RWPE1 (cell line): Measurements from ENCODE around the gene HDAC7.

ENCODE experiments used
- CTCF ChIA-PET: fragments of 350-600 bp; sonication (Branson Sonifier 250); formaldehyde crosslinking; extraction: SDS; loops from one replicate; lab custom pipeline; 2021; lab: Yijun Ruan, JAX
- POLR2A ChIA-PET: fragments of 400-600 bp; formaldehyde crosslinking; extraction: SDS; loops from one replicate; lab custom pipeline; 2020; ENCODE audit warnings: antibody characterized with exemption; ENCODE audit not compliant: low non-redundant PET; lab: Yijun Ruan, JAX
- DNase-seq: peaks from one replicate; pipeline ENCODE4 v3.0.0; 2012; ENCODE audit warnings: low spot score
- H3K27ac ChIP-seq: fragments of 450-650 bp; 2 replicates; pipeline ENCODE4 v1.5.1; 2017
- CTCF ChIP-seq: fragments of 450-650 bp; conservative IDR thresholded peaks from 2 replicates; pipeline ENCODE4 v1.5.1; 2017; ENCODE audit warnings: low read depth, mild to moderate bottlenecking

Gene HDAC7

GRCh38 chr12:47743311-47743860, 76.3 kb downstream of the HDAC7 start:
- ChIA-PET CTCF (interaction anchor here (0.7 to 6.3 kb wide), 19 partner anchors 11 to 671 kb away, joined by 3 to 167 read pairs (median 4); partner anchors contain the start of genes RAPGEF3 and SLC48A1), POLR2A (interaction anchor here (1.2 kb wide), 1 partner anchor 39 kb away, joined by 3 read pairs; no protein-coding TSS in a partner anchor)
- 0 out of 2 replicates have a peak overlapping the region, but pooled peaks have one; percentile 7 for H3K27ac ChIP-seq
- TF ChIP-seq CTCF, result no peak
- no peak for DNase-seq

- ChIA-PET POLR2A (no interaction called here), CTCF (interaction anchor here (0.6 to 6.3 kb wide), 20 partner anchors 10 to 268 kb away, joined by 3 to 167 read pairs (median 4); partner anchors contain the start of genes RAPGEF3 and SLC48A1)
- peak; percentile 46 for DNase-seq
- peak; percentile 96 for TF ChIP-seq CTCF
- H3K27ac ChIP-seq, result no peak overlapping the region
These were observed 77.4 kb downstream of the HDAC7 start for GRCh38 chr12:47742253-47742825.

GRCh38 chr12:47741340-47741703, 78.4 kb downstream of the HDAC7 start:
- peak overlapping the region; percentile 30 for H3K27ac ChIP-seq
- POLR2A ChIA-PET, result no interaction called here
- CTCF ChIA-PET, result interaction anchor here (0.5 to 6.3 kb wide), 13 partner anchors 9 to 269 kb away, joined by 3 to 167 read pairs (median 8); partner anchors contain the start of genes RAPGEF3 and SLC48A1
- TF ChIP-seq CTCF, result no peak
- DNase-seq, result no peak

- TF ChIP-seq CTCF, result no peak
- POLR2A ChIA-PET, result no interaction called here
- CTCF ChIA-PET, result interaction anchor here (0.6 to 6.3 kb wide), 7 partner anchors 8 to 240 kb away, joined by 3 to 167 read pairs (median 36); partner anchors contain the start of genes RAPGEF3 and SLC48A1
- DNase-seq, result no peak
- H3K27ac ChIP-seq, result peak overlapping the region; percentile 30
These were observed 78.9 kb downstream of the HDAC7 start for GRCh38 chr12:47740606-47741339.

GRCh38 chr12:47739979-47740378, 79.7 kb downstream of the HDAC7 start:
- ChIA-PET POLR2A (no interaction called here), CTCF (interaction anchor here (0.6 to 6.3 kb wide), 5 partner anchors 27 to 239 kb away, joined by 3 to 167 read pairs (median 3); partner anchors contain the start of gene SLC48A1)
- H3K27ac ChIP-seq, result no peak overlapping the region
- no peak for TF ChIP-seq CTCF
- no peak for DNase-seq

GRCh38 chr12:47739297-47739696, 80.4 kb downstream of the HDAC7 start:
- POLR2A ChIA-PET, result no interaction called here
- no peak overlapping the region for H3K27ac ChIP-seq
- no peak for TF ChIP-seq CTCF
- CTCF ChIA-PET, result interaction anchor here (1.1 to 6.3 kb wide), 2 partner anchors 28 to 38 kb away, joined by 3 to 167 read pairs; partner anchors contain the start of gene SLC48A1
- no peak for DNase-seq
